ENCODE results near the gene RGS9BP. TPM values are rescaled to one million over a fixed set of nuclear protein-coding genes. Genes with fewer than 3 reads are reported as not detected.

RGS9BP gene
- total RNA-seq, 1 experiment from 2014 or later: 0.13 TPM

DNA sequence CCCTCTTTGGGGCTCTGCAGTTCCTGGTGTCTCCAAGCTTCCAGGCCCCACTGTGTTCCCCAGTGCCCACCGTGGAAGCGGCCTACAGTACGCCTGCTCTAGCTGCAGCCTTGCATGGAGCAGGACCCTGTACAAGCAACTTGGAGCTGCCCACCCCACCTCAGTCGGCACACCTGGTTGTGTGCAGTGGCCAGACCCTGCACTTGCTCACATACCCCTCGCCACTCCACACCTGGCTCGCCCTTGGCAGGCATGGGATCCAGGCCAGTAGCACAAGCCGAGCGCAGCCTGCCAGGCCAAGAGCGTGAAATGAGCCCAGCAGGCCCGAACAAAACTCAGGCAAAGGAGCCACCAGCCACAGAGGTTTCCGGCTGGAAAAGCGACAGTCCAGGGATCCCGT lies 37.0 kb upstream of the RGS9BP start:
- Histone ChIP-seq H4K20me1 (ENCODE audit: control insufficient read depth, insufficient read depth, insufficient read length) (no peaks in the 10 kb centered on the region), H3K18ac (ENCODE audit: insufficient read length, low read depth, low read length) (no peak overlapping the region), H2BK15ac (ENCODE audit: low read depth, low read length) (no peak overlapping the region), H3K56ac (ENCODE audit: insufficient read length, low read depth, low read length) (no peak overlapping the region), H3K79me1 (ENCODE audit: insufficient read depth, low read depth, low read length, poor library complexity, severe bottlenecking) (no peaks in the 10 kb centered on the region), H3K23ac (ENCODE audit: insufficient read length, low read depth, low read length) (no peak overlapping the region), H4K5ac (ENCODE audit: insufficient read length, low read depth, low read length) (no peak overlapping the region), H3K4ac (ENCODE audit: low read depth, low read length) (no peak overlapping the region), H2BK20ac (ENCODE audit: low read depth, low read length, poor library complexity, severe bottlenecking) (no peak overlapping the region), H3K4me1 (ENCODE audit: insufficient read depth, low read length) (no peaks in the 10 kb centered on the region), H3K27ac (ENCODE audit: insufficient read length, low read depth, low read length) (no peak overlapping the region), H2BK120ac (ENCODE audit: low read depth, low read length, poor library complexity, severe bottlenecking) (no peak overlapping the region), H3K9ac (ENCODE audit: extremely low read depth, insufficient read length, low read length) (no peak overlapping the region), H4K91ac (ENCODE audit: insufficient read length, low read depth, low read length) (no peak overlapping the region), H3K14ac (ENCODE audit: insufficient read depth, low read length) (no peak overlapping the region), H3K23me2 (ENCODE audit: insufficient read length, low read depth, low read length, poor library complexity, severe bottlenecking) (no peaks in the 10 kb centered on the region), H3T11ph (ENCODE audit: low read length) (no peak overlapping the region), H4K8ac (replicated peaks; ENCODE audit: insufficient read length, low read depth, low read length) (no peak overlapping the region), H3K27me3 (ENCODE audit: insufficient read depth, low read length) (no peaks in the 10 kb centered on the region), H2AK5ac (ENCODE audit: insufficient read length, low read length) (no peak overlapping the region), H2BK5ac (ENCODE audit: insufficient read length, low read length) (no peak overlapping the region), H3K4me2 (ENCODE audit: insufficient read depth, insufficient read length, low read length) (no peak overlapping the region), H2AFZ (ENCODE audit: low read length) (no peak overlapping the region), H3K9me3 (ENCODE audit: control insufficient read depth, low read depth, low read length) (no peaks in the 10 kb centered on the region), H2BK12ac (ENCODE audit: insufficient read length, low read depth, low read length) (no peak overlapping the region), H3K79me2 (ENCODE audit: insufficient read depth, low read length) (no peaks in the 10 kb centered on the region)
- no CpG with 5 or more reads among the region's 13 CpGs for WGBS (ENCODE audit: extremely low coverage, insufficient read length, low lambda C conversion rate)
- Mint-ChIP-seq H3K27me3 (ENCODE audit: low read depth) (no peaks in the 10 kb centered on the region), H3K9me3 (no peaks in the 10 kb centered on the region), H3K4me3 (no peak overlapping the region), H3K27ac (peak overlapping the region in 1 of 3 experiments; percentile 44; a peak in 1 of 7 replicates), H3K4me1 (no peaks in the 10 kb centered on the region), H3K36me3 (ENCODE audit: insufficient read depth in 1 of 3, low read depth in 3 of 3) (peaks cover 46 to 76% (median 71%) of the 10 kb centered on the region in 3 experiments; a peak in 6 of 7 replicates)
- no peak for DNase-seq
- TF ChIP-seq, protein P1, sequence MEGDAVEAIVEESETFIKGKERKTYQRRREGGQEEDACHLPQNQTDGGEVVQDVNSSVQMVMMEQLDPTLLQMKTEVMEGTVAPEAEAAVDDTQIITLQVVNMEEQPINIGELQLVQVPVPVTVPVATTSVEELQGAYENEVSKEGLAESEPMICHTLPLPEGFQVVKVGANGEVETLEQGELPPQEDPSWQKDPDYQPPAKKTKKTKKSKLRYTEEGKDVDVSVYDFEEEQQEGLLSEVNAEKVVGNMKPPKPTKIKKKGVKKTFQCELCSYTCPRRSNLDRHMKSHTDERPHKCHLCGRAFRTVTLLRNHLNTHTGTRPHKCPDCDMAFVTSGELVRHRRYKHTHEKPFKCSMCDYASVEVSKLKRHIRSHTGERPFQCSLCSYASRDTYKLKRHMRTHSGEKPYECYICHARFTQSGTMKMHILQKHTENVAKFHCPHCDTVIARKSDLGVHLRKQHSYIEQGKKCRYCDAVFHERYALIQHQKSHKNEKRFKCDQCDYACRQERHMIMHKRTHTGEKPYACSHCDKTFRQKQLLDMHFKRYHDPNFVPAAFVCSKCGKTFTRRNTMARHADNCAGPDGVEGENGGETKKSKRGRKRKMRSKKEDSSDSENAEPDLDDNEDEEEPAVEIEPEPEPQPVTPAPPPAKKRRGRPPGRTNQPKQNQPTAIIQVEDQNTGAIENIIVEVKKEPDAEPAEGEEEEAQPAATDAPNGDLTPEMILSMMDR (conservative IDR thresholded peaks at IDR 0.05): no peak

Data from H9 (cell line).